SK-N-MC (cell line): Measurements from ENCODE around the gene LRBA.

Experiments
- DNase-seq: peaks from one replicate; pipeline ENCODE4 v3.0.0-alpha.2; 2011; ENCODE audit warnings: low read depth, low spot score
- H3K27ac ChIP-seq: fragments of 200-600 bp; sonication (generic); 2 replicates; pipeline ENCODE4 v1.5.1; 2016; ENCODE audit warnings: mixed run types
- H3K36me3 ChIP-seq: fragments of 200-600 bp; sonication (generic); 2 replicates; pipeline ENCODE4 v1.6.1; 2017; ENCODE audit warnings: antibody characterized with exemption, low read length, mixed read lengths; ENCODE audit not compliant: insufficient read depth
- H3K4me3 ChIP-seq: fragments of 200-600 bp; sonication (generic); 2 replicates; pipeline ENCODE4 v1.5.1; 2016
- H3K9ac ChIP-seq: fragments of 200-600 bp; sonication (generic); 2 replicates; pipeline ENCODE4 v1.8.0; 2017; ENCODE audit warnings: mixed run types, mixed read lengths; ENCODE audit not compliant: insufficient read length
- H3K9me3 ChIP-seq: fragments of 200-600 bp; sonication (generic); 2 replicates; pipeline ENCODE4 v1.6.1; 2017; ENCODE audit warnings: low read depth, mild to moderate bottlenecking, antibody characterized with exemption, low read length, moderate library complexity, mixed read lengths
- EZH2 ChIP-seq: fragments of 200-600 bp; sonication (generic); IDR thresholded peaks from one replicate; pipeline ENCODE4 v1.6.1; 2017; ENCODE audit warnings: antibody characterized with exemption
- FOXP2 ChIP-seq: optimal IDR thresholded peaks from 2 replicates; pipeline ENCODE3; 2011; ENCODE audit warnings: mild to moderate bottlenecking, moderate library complexity; ENCODE audit not compliant: insufficient read depth; ENCODE audit errors: extremely low read length, control extremely low read depth
- POLR2AphosphoS5 ChIP-seq: IDR thresholded peaks from 2 replicates; pipeline ENCODE4 v1.6.1; 2012; ENCODE audit warnings: mild to moderate bottlenecking, low read depth, low read length, borderline replicate concordance

Gene LRBA

GRCh38 chr4:150234246-150234645, 780.8 kb downstream of the LRBA start:
- Histone ChIP-seq H3K27ac (no peak overlapping the region), H3K36me3 (no peaks in the 10 kb centered on the region), H3K9ac (no peak overlapping the region), H3K4me3 (no peak overlapping the region), H3K9me3 (no peaks in the 10 kb centered on the region)
- TF ChIP-seq FOXP2 (no peak), EZH2 (no peak), POLR2AphosphoS5 (no peak)
- no peak for DNase-seq

- H3K4me3 ChIP-seq: no peak overlapping the region
- H3K36me3 ChIP-seq: no peaks in the 10 kb centered on the region
- no peak for DNase-seq
- H3K9ac ChIP-seq: no peak overlapping the region
- no peaks in the 10 kb centered on the region for H3K9me3 ChIP-seq
- no peak overlapping the region for H3K27ac ChIP-seq
- TF ChIP-seq EZH2: no peak
- TF ChIP-seq POLR2AphosphoS5: no peak
- no peak for TF ChIP-seq FOXP2
Measured at GRCh38 chr4:150232029-150232428, 783.1 kb downstream of the LRBA start.

GRCh38 chr4:150231107-150231770, 783.8 kb downstream of the LRBA start:
- Histone ChIP-seq H3K9me3 (no peaks in the 10 kb centered on the region), H3K36me3 (no peaks in the 10 kb centered on the region), H3K4me3 (no peak overlapping the region), H3K9ac (no peak overlapping the region), H3K27ac (no peak overlapping the region)
- DNase-seq: no peak
- TF ChIP-seq EZH2 (no peak), FOXP2 (no peak), POLR2AphosphoS5 (no peak)

- DNase-seq: no peak
- no peaks in the 10 kb centered on the region for H3K9me3 ChIP-seq
- H3K4me3 ChIP-seq: no peak overlapping the region
- H3K36me3 ChIP-seq: no peaks in the 10 kb centered on the region
- no peak overlapping the region for H3K9ac ChIP-seq
- TF ChIP-seq FOXP2 (no peak), POLR2AphosphoS5 (no peak), EZH2 (no peak)
- H3K27ac ChIP-seq: no peak overlapping the region; the same call in 1 of the 2 replicates
Measured at GRCh38 chr4:150230561-150230960, 784.5 kb downstream of the LRBA start.

GRCh38 chr4:150229520-150229919, 785.6 kb downstream of the LRBA start:
- peak overlapping the region; percentile 22; the same call in 1 of the 2 replicates for H3K27ac ChIP-seq
- TF ChIP-seq FOXP2 (no peak), POLR2AphosphoS5 (no peak), EZH2 (no peak)
- DNase-seq: no peak
- no peak overlapping the region for H3K9ac ChIP-seq
- no peak overlapping the region; the same call in 1 of the 2 replicates for H3K4me3 ChIP-seq
- no peaks in the 10 kb centered on the region for H3K9me3 ChIP-seq
- no peaks in the 10 kb centered on the region for H3K36me3 ChIP-seq

- Histone ChIP-seq H3K36me3 (no peaks in the 10 kb centered on the region), H3K27ac (no peak overlapping the region), H3K9ac (no peak overlapping the region), H3K4me3 (no peak overlapping the region), H3K9me3 (no peaks in the 10 kb centered on the region)
- DNase-seq: no peak
- TF ChIP-seq POLR2AphosphoS5 (no peak), EZH2 (no peak), FOXP2 (no peak)
Measured at GRCh38 chr4:150224896-150225591, 790.0 kb downstream of the LRBA start.

- Histone ChIP-seq H3K9me3 (no peaks in the 10 kb centered on the region), H3K36me3 (no peaks in the 10 kb centered on the region), H3K27ac (no peak overlapping the region), H3K4me3 (no peak overlapping the region), H3K9ac (no peak overlapping the region)
- DNase-seq: no peak
- TF ChIP-seq POLR2AphosphoS5 (no peak), FOXP2 (no peak), EZH2 (no peak)
Measured at GRCh38 chr4:150219841-150220240, 795.2 kb downstream of the LRBA start.

GRCh38 chr4:150218447-150218846, 796.6 kb downstream of the LRBA start:
- H3K4me3 ChIP-seq: no peak overlapping the region
- no peak overlapping the region for H3K9ac ChIP-seq
- no peaks in the 10 kb centered on the region for H3K9me3 ChIP-seq
- H3K36me3 ChIP-seq: no peaks in the 10 kb centered on the region
- no peak for DNase-seq
- TF ChIP-seq FOXP2 (no peak), POLR2AphosphoS5 (no peak), EZH2 (no peak)
- no peak overlapping the region for H3K27ac ChIP-seq
